ENCODE results near the gene LUC7L3. TPM values are rescaled to one million over a fixed set of nuclear protein-coding genes. Genes with fewer than 3 reads are reported as not detected.
"Not testable (repeated sequence)": the region's sequence is repeated elsewhere in the genome, so short reads cannot be mapped to it uniquely, and the experiment has no call there.

LUC7L3 gene
- total and polyA plus RNA-seq, 8 donors = 76.1 to 831 (median 643) TPM

- no peaks in the 10 kb centered on the region for H3K36me3 ChIP-seq
- DNase-seq (no peak), ATAC-seq (no peak)
- no peak overlapping the region for H3K27ac ChIP-seq
- H3K4me3 ChIP-seq = no peak overlapping the region
- TF ChIP-seq CTCF (IDR thresholded peaks at IDR 0.05) = no peak
- H3K9me3 ChIP-seq = no peaks in the 10 kb centered on the region
- H3K27me3 ChIP-seq = no peaks in the 10 kb centered on the region
- H3K4me1 ChIP-seq = no peaks in the 10 kb centered on the region
- intact Hi-C loops (cut with DNase I) = no loop called here
Measured at GRCh38 chr17:50800196-50800700, 80.8 kb downstream of the LUC7L3 start.

GRCh38 chr17:50802609-50803571 is 83.5 kb downstream of the LUC7L3 start:
- Histone ChIP-seq H3K9me3 (no peaks in the 10 kb centered on the region), H3K27ac (no peak overlapping the region), H3K27me3 (no peaks in the 10 kb centered on the region), H3K4me3 (no peak overlapping the region), H3K36me3 (no peaks in the 10 kb centered on the region), H3K4me1 (no peaks in the 10 kb centered on the region)
- TF ChIP-seq CTCF (IDR thresholded peaks at IDR 0.05) = no peak
- DNase-seq = no peak
- no peak for ATAC-seq
- intact Hi-C loops (cut with DNase I) = no loop called here

GRCh38 chr17:50803676-50804075 is 84.3 kb downstream of the LUC7L3 start:
- no peak for DNase-seq

GRCh38 chr17:50804749-50805475 is 85.5 kb downstream of the LUC7L3 start:
- H3K4me1 ChIP-seq; H3K9me3 ChIP-seq; H3K4me3 ChIP-seq; H3K27me3 ChIP-seq; DNase-seq; ATAC-seq; H3K27ac ChIP-seq; intact Hi-C loops (cut with DNase I); H3K36me3 ChIP-seq: not testable (repeated sequence)

More at GRCh38 chr17:50803676-50804075, 84.3 kb downstream of the LUC7L3 start:
- no peak for TF ChIP-seq CTCF (IDR thresholded peaks at IDR 0.05)
- intact Hi-C loops (cut with DNase I) = no loop called here
- no peaks in the 10 kb centered on the region for H3K4me1 ChIP-seq
- no peak overlapping the region for H3K27ac ChIP-seq
- H3K4me3 ChIP-seq = no peak overlapping the region
- H3K27me3 ChIP-seq = no peaks in the 10 kb centered on the region
- no peak for ATAC-seq
- H3K9me3 ChIP-seq = no peaks in the 10 kb centered on the region
- H3K36me3 ChIP-seq = no peaks in the 10 kb centered on the region

GRCh38 chr17:50805486-50805885 is 86.1 kb downstream of the LUC7L3 start:
- Histone ChIP-seq H3K4me1 (no peaks in the 10 kb centered on the region), H3K4me3 (no peak overlapping the region), H3K27ac (no peak overlapping the region), H3K27me3 (no peaks in the 10 kb centered on the region), H3K36me3 (no peaks in the 10 kb centered on the region), H3K9me3 (no peaks in the 10 kb centered on the region)
- intact Hi-C loops (cut with DNase I) = no loop called here
- DNase-seq (no peak), ATAC-seq (no peak)
- no peak for TF ChIP-seq CTCF (IDR thresholded peaks at IDR 0.05)

Small RNAs within 50 kb of the gene (microRNA-seq; reads per million reads assigned to microRNA genes)
- gene MIR8059 = 0 reads per million in 2 donors

Other genes starting within 250 kb of the LUC7L3 start
- 10 to 100 TPM; 28.5 to 34.8 TPM for gene RSAD1, start 240.7 kb upstream of the LUC7L3 start, total RNA-seq
- gene RSAD1, start 240.7 kb upstream of the LUC7L3 start, polyA plus RNA-seq (ENCODE audit: insufficient read length in 6 of 6) = 10 to 100 TPM; 40.6 to 61.5 (median 48.0) TPM
- 1 to 10 TPM; 1.4 to 2.7 TPM for gene MYCBPAP, start 211.2 kb upstream of the LUC7L3 start, total RNA-seq
- 1 to 10 TPM; 5.1 to 9.1 (median 6.1) TPM for gene MYCBPAP, start 211.2 kb upstream of the LUC7L3 start, polyA plus RNA-seq (ENCODE audit: insufficient read length in 6 of 6)
- 1 to 10 TPM in 1 of 2 donors, under 1 TPM in 1; 0.55 to 6.4 TPM for gene EPN3, start 186.9 kb upstream of the LUC7L3 start, total RNA-seq
- gene EPN3, start 186.9 kb upstream of the LUC7L3 start, polyA plus RNA-seq (ENCODE audit: insufficient read length in 6 of 6) = 1 to 10 TPM; 3.2 to 5.6 (median 4.3) TPM
- gene SPATA20, start 172.4 kb upstream of the LUC7L3 start, total RNA-seq = 10 to 100 TPM; 37.6 to 57.2 TPM
- 10 to 100 TPM; 41.1 to 60.5 (median 47.7) TPM for gene SPATA20, start 172.4 kb upstream of the LUC7L3 start, polyA plus RNA-seq (ENCODE audit: insufficient read length in 6 of 6)
- 1 to 10 TPM in 1 of 2 donors, under 1 TPM in 1; 0.50 to 4.3 TPM for gene CACNA1G, start 158.9 kb upstream of the LUC7L3 start, total RNA-seq
- gene CACNA1G, start 158.9 kb upstream of the LUC7L3 start, polyA plus RNA-seq (ENCODE audit: insufficient read length in 6 of 6) = 10 to 100 TPM; 16.6 to 38.2 (median 21.7) TPM
- 100 to 1,000 TPM in 1 of 2 donors, 10 to 100 TPM in 1; 52.3 to 120 TPM for gene ABCC3, start 84.7 kb upstream of the LUC7L3 start, total RNA-seq
- 10 to 100 TPM; 30.9 to 82.4 (median 47.5) TPM for gene ABCC3, start 84.7 kb upstream of the LUC7L3 start, polyA plus RNA-seq (ENCODE audit: insufficient read length in 6 of 6)
- gene ANKRD40, start 11.7 kb upstream of the LUC7L3 start, total RNA-seq = 10 to 100 TPM; 42.2 to 47.1 TPM
- gene ANKRD40, start 11.7 kb upstream of the LUC7L3 start, polyA plus RNA-seq (ENCODE audit: insufficient read length in 6 of 6) = 10 to 100 TPM; 44.5 to 52.0 (median 47.1) TPM
- gene ANKRD40CL, start 47.9 kb downstream of the LUC7L3 start, total RNA-seq = not detected
- gene ANKRD40CL, start 47.9 kb downstream of the LUC7L3 start, polyA plus RNA-seq (ENCODE audit: insufficient read length in 6 of 6) = 1 to 10 TPM in 1 of 6 donors, under 1 TPM in 5; 0.15 to 1.4 (median 0.42) TPM
- gene WFIKKN2, start 116.0 kb downstream of the LUC7L3 start, total RNA-seq = not detected
- gene WFIKKN2, start 116.0 kb downstream of the LUC7L3 start, polyA plus RNA-seq (ENCODE audit: insufficient read length in 6 of 6) = 1 to 10 TPM in 3 of 6 donors, under 1 TPM in 3; 0.65 to 1.2 (median 1.0) TPM
- 10 to 100 TPM; 53.4 to 81.1 TPM for gene TOB1, start 146.8 kb downstream of the LUC7L3 start, total RNA-seq
- gene TOB1, start 146.8 kb downstream of the LUC7L3 start, polyA plus RNA-seq (ENCODE audit: insufficient read length in 6 of 6) = 10 to 100 TPM; 20.1 to 31.2 (median 28.7) TPM